ENCODE data around the gene TAF9. TPM values are rescaled to one million over a fixed set of nuclear protein-coding genes. Genes with fewer than 3 reads are reported as not detected.

Gene TAF9, protein sequence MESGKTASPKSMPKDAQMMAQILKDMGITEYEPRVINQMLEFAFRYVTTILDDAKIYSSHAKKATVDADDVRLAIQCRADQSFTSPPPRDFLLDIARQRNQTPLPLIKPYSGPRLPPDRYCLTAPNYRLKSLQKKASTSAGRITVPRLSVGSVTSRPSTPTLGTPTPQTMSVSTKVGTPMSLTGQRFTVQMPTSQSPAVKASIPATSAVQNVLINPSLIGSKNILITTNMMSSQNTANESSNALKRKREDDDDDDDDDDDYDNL
- 65.1 and 77.1 TPM in 2 replicates for total RNA-seq (2014; rRNA removed; shearing (Covaris generic))
- 121 and 146 TPM in 2 replicates for polyA plus RNA-seq (2016; fragmentation: Nextera tagmentation; extraction: Ambion mirVana)
- long read RNA-seq, transcript TAF9-205 (2 exons, 1,331 nt) = minor isoform, 5 of 119 reads
- long read RNA-seq, transcript TAF9-201 (3 exons, 1,283 nt) = major isoform, 104 of 119 reads
- long read RNA-seq, partial matches to known transcripts = 1 of 119 reads
- long read RNA-seq, other reads (novel, unspliced or antisense) = 4 of 119 reads

GRCh38 chr5:69369340-69370121 lies at the start of gene TAF9, which contains the start of the genes AK6 and RAD17:
Gene TAF9 (minus strand): TSS chr5:69369520. CDS start chr5:69365737, 3,783 bp downstream.
Gene AK6 (minus strand): TSS chr5:69369520. CDS start chr5:69369490, 30 bp downstream.
Gene RAD17 (plus strand): TSS chr5:69369818. CDS start chr5:69372209, 2,391 bp downstream.
- peaks cover 42% of the 10 kb centered on the region for H3K36me3 Mint-ChIP-seq (ENCODE audit: low read depth)
- TF ChIP-seq, protein P1, sequence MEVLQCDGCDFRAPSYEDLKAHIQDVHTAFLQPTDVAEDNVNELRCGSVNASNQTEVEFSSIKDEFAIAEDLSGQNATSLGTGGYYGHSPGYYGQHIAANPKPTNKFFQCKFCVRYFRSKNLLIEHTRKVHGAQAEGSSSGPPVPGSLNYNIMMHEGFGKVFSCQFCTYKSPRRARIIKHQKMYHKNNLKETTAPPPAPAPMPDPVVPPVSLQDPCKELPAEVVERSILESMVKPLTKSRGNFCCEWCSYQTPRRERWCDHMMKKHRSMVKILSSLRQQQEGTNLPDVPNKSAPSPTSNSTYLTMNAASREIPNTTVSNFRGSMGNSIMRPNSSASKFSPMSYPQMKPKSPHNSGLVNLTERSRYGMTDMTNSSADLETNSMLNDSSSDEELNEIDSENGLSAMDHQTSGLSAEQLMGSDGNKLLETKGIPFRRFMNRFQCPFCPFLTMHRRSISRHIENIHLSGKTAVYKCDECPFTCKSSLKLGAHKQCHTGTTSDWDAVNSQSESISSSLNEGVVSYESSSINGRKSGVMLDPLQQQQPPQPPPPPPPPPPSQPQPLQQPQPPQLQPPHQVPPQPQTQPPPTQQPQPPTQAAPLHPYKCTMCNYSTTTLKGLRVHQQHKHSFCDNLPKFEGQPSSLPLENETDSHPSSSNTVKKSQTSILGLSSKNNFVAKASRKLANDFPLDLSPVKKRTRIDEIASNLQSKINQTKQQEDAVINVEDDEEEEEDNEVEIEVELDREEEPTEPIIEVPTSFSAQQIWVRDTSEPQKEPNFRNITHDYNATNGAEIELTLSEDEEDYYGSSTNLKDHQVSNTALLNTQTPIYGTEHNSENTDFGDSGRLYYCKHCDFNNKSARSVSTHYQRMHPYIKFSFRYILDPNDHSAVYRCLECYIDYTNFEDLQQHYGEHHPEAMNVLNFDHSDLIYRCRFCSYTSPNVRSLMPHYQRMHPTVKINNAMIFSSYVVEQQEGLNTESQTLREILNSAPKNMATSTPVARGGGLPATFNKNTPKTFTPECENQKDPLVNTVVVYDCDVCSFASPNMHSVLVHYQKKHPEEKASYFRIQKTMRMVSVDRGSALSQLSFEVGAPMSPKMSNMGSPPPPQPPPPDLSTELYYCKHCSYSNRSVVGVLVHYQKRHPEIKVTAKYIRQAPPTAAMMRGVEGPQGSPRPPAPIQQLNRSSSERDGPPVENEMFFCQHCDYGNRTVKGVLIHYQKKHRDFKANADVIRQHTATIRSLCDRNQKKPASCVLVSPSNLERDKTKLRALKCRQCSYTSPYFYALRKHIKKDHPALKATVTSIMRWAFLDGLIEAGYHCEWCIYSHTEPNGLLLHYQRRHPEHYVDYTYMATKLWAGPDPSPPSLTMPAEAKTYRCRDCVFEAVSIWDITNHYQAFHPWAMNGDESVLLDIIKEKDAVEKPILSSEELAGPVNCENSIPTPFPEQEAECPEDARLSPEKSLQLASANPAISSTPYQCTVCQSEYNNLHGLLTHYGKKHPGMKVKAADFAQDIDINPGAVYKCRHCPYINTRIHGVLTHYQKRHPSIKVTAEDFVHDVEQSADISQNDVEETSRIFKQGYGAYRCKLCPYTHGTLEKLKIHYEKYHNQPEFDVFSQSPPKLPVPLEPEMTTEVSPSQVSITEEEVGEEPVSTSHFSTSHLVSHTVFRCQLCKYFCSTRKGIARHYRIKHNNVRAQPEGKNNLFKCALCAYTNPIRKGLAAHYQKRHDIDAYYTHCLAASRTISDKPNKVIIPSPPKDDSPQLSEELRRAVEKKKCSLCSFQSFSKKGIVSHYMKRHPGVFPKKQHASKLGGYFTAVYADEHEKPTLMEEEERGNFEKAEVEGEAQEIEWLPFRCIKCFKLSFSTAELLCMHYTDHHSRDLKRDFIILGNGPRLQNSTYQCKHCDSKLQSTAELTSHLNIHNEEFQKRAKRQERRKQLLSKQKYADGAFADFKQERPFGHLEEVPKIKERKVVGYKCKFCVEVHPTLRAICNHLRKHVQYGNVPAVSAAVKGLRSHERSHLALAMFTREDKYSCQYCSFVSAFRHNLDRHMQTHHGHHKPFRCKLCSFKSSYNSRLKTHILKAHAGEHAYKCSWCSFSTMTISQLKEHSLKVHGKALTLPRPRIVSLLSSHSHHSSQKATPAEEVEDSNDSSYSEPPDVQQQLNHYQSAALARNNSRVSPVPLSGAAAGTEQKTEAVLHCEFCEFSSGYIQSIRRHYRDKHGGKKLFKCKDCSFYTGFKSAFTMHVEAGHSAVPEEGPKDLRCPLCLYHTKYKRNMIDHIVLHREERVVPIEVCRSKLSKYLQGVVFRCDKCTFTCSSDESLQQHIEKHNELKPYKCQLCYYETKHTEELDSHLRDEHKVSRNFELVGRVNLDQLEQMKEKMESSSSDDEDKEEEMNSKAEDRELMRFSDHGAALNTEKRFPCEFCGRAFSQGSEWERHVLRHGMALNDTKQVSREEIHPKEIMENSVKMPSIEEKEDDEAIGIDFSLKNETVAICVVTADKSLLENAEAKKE (CRISPR knock-in tag; IDR thresholded peaks at IDR 0.05) = no peak
- TF ChIP-seq ETS1 (IDR thresholded peaks at IDR 0.05) (peak; percentile 80), EZH2phosphoT487 (IDR thresholded peaks at IDR 0.05; ENCODE audit: unreplicated experiment) (no peak), POLR2AphosphoS5 (IDR thresholded peaks at IDR 0.05; ENCODE audit: low read depth) (peak; percentile 85), JUNB (IDR thresholded peaks at IDR 0.05; ENCODE audit: unreplicated experiment) (no peak), EZH2 (IDR thresholded peaks at IDR 0.05; ENCODE audit: low read depth, unreplicated experiment) (no peak), STAT1 (IDR thresholded peaks at IDR 0.05; ENCODE audit: unreplicated experiment) (no peak), CREB1 (CRISPR knock-in tag; IDR thresholded peaks at IDR 0.05; ENCODE audit: low read depth) (peak; percentile 81), ZNF114 (CRISPR knock-in tag; IDR thresholded peaks at IDR 0.05) (no peak), ZNF331 (CRISPR knock-in tag; IDR thresholded peaks at IDR 0.05; ENCODE audit: low read depth) (no peak), REST (IDR thresholded peaks at IDR 0.05; ENCODE audit: unreplicated experiment) (no peak)
- H3K4me1 ChIP-seq (ENCODE audit: insufficient read depth) = no peaks in the 10 kb centered on the region
- H3K36me3 ChIP-seq (ENCODE audit: insufficient read depth) = peaks cover 24% of the 10 kb centered on the region
- peak within 1 kb of the TSS; percentile 81 for H3K4me2 ChIP-seq
- H3K4me3 ChIP-seq = peak within 1 kb of the TSS; percentile 78
- H3K9me3 Mint-ChIP-seq = no peaks in the 10 kb centered on the region
- H3F3A ChIP-seq (replicated peaks; ENCODE audit: low read depth) = no peaks in the 10 kb centered on the region
- no peaks in the 10 kb centered on the region for H3K27me3 ChIP-seq (ENCODE audit: insufficient read depth)
- peaks cover 73% of the 10 kb centered on the region for H3K79me2 ChIP-seq (replicated peaks; ENCODE audit: insufficient read depth)
- H3K4me1 Mint-ChIP-seq = peaks cover 6% of the 10 kb centered on the region
- H3K27ac ChIP-seq (ENCODE audit: low read depth) = peak within 1 kb of the TSS; percentile 100
- H4K20me1 ChIP-seq (replicated peaks; ENCODE audit: insufficient read depth) = peaks cover 7% of the 10 kb centered on the region; the same call in 1 of the 2 replicates
- H3K9me2 ChIP-seq (ENCODE audit: insufficient read depth) = no peaks in the 10 kb centered on the region
- peak; percentile 96 for ATAC-seq
- H2AFZ ChIP-seq = peak within 1 kb of the TSS; percentile 86; the same call in 1 of the 2 replicates
- DNase-seq (ENCODE audit: low spot score) = peak; percentile 95
- H3K4me3 Mint-ChIP-seq = peak within 1 kb of the TSS; percentile 100
- peaks cover 10% of the 10 kb centered on the region for H3K27me3 Mint-ChIP-seq (ENCODE audit: insufficient read depth, low read depth, poor library complexity)
- H3K27ac Mint-ChIP-seq = peak within 1 kb of the TSS; percentile 99

Data from GM23338 (cell line).